ENCODE data around the gene SLC45A2.

- TF ChIP-seq CTCF (IDR thresholded peaks at IDR 0.05) (no peak), TCF7L2 (IDR thresholded peaks at IDR 0.05; ENCODE audit: low read depth, low read length) (no peak), POLR2AphosphoS5 (IDR thresholded peaks at IDR 0.05; ENCODE audit: low read depth, low read length) (no peak)
These were observed 29.1 kb upstream of the SLC45A2 start for GRCh38 chr5:34013547-34013946.

All from Panc1 (cell line).